Body of pancreas (tissue), 4 donors: ENCODE data around the gene MMP24OS.

Experiments
- POLR2A ChIP-seq, 3 donors: fragments of 450-650 bp; IDR thresholded peaks; one replicate each; pipeline ENCODE4 v1.6.1; 2016; ENCODE audit warnings: antibody characterized with exemption in 3 of 3, mild to moderate bottlenecking in 2 of 3
- TF ChIP-seq, protein P1 (sequence below), 7 experiments: fragments of 450-650 bp in 4 of 7; fragments of 200-600 bp in 3 of 7; sonication (generic) in 3 of 7; IDR thresholded peaks; one replicate each; pipeline ENCODE4 v1.5.1; 2016 to 2019; ENCODE audit warnings: antibody characterized with exemption in 7 of 7

DNA sequence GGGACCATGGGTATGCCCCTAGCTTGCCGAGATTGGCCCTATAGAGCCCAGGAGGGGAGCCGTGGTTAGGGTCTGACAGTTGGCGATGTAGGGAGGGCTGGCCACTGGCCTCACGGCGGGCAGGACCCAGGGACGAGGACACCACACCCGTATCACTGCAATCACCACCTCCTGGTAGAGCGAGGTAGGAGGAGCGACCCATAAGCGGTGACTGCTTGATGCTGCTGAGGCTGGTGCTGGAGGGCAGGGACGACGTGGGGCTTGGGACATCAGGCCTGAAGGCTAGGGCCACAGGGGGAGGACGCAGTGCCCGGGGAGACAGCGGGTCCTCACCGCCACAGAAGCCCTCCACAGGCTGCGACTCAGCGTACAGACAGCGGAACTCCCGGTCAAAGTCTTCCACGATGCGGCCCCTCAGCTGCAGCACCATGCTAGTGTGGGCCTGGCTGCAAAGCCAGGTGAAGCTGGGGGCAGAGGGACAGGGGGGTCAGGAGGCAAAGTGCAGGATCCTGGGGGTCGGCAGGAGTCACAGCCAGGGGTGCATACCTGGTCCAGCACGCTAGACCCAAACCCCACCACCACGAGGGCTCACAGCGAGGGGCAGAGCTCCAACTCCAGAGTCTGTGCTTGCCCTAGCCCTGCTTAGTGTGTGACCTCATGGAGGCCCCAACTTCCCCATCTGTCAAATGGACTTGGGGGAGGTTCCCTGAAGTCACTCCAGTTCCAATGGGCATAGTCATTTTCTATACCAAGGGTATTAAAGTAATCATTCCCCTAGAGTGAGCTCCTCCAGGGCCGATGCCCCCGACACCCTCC, 9.8 kb upstream of the MMP24OS start:
- TF ChIP-seq, protein P1, sequence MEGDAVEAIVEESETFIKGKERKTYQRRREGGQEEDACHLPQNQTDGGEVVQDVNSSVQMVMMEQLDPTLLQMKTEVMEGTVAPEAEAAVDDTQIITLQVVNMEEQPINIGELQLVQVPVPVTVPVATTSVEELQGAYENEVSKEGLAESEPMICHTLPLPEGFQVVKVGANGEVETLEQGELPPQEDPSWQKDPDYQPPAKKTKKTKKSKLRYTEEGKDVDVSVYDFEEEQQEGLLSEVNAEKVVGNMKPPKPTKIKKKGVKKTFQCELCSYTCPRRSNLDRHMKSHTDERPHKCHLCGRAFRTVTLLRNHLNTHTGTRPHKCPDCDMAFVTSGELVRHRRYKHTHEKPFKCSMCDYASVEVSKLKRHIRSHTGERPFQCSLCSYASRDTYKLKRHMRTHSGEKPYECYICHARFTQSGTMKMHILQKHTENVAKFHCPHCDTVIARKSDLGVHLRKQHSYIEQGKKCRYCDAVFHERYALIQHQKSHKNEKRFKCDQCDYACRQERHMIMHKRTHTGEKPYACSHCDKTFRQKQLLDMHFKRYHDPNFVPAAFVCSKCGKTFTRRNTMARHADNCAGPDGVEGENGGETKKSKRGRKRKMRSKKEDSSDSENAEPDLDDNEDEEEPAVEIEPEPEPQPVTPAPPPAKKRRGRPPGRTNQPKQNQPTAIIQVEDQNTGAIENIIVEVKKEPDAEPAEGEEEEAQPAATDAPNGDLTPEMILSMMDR (IDR thresholded peaks at IDR 0.05): no peak
- no peak for TF ChIP-seq POLR2A (IDR thresholded peaks at IDR 0.05)
